Activated naive CD8-positive, alpha-beta T cell treated with anti-CD3 and anti-CD28 coated beads, Interleukin-2, amount 10 ng/mL, durations not matched to agents 7 days and 5 days (primary cell): ENCODE data around the gene HECW1. TPM values are rescaled to one million over a fixed set of nuclear protein-coding genes. Genes with fewer than 3 reads are reported as not detected.

Experiments
- ATAC-seq: fragments of 150-1000 bp; cut with Tn5 transposase; one replicate; pipeline ENCODE4 v1.10.0; 2021; ENCODE audit warnings: low read depth, moderate library complexity
- POLR2A ChIA-PET: fragments of 350-600 bp; sonication (Branson Sonifier 250); formaldehyde crosslinking; loops from one replicate; lab custom pipeline; 2021; ENCODE audit warnings: antibody characterized with exemption; lab: Charles Lee
- DNase-seq: peaks from one replicate; pipeline ENCODE4 v3.0.0; 2021
- H3K27ac Mint-ChIP-seq: one replicate; pipeline ENCODE4 v1.8.0; 2022; ENCODE audit warnings: mild to moderate bottlenecking, mixed read lengths
- H3K27me3 Mint-ChIP-seq: one replicate; pipeline ENCODE4 v1.8.0; 2022; ENCODE audit warnings: mild to moderate bottlenecking, moderate library complexity, mixed read lengths
- H3K36me3 Mint-ChIP-seq: one replicate; pipeline ENCODE4 v1.8.0; 2021; ENCODE audit warnings: mild to moderate bottlenecking, mixed read lengths
- H3K4me1 Mint-ChIP-seq: one replicate; pipeline ENCODE4 v1.8.0; 2021; ENCODE audit warnings: mixed read lengths
- H3K4me3 Mint-ChIP-seq: one replicate; pipeline ENCODE4 v1.8.0; 2022; ENCODE audit warnings: mild to moderate bottlenecking, moderate library complexity, mixed read lengths
- H3K9me3 Mint-ChIP-seq: one replicate; pipeline ENCODE4 v1.8.0; 2021; ENCODE audit warnings: mixed read lengths
- total RNA-seq, 2 experiments: library from RNA; stranded (reverse); gene quantifications; one replicate each; pipeline ENCODE4 v1.2.3, GENCODE V29; 2021

HECW1 gene
- total RNA-seq, 2 experiments from 2014 or later: not detected

GRCh38 chr7:43385309-43385680, 272.8 kb downstream of the HECW1 start:
- Mint-ChIP-seq H3K9me3 (peaks cover 3% of the 10 kb centered on the region), H3K27me3 (peaks cover 2% of the 10 kb centered on the region), H3K27ac (no peak overlapping the region), H3K4me1 (peaks cover 5% of the 10 kb centered on the region), H3K4me3 (no peak overlapping the region), H3K36me3 (peaks cover 1% of the 10 kb centered on the region)
- POLR2A ChIA-PET: no interaction called here
- no peak for DNase-seq
- ATAC-seq: no peak

GRCh38 chr7:43385856-43386255, 273.4 kb downstream of the HECW1 start:
- H3K4me1 Mint-ChIP-seq: peaks cover 5% of the 10 kb centered on the region
- no peak for ATAC-seq

GRCh38 chr7:43387932-43388331, 275.5 kb downstream of the HECW1 start:
- H3K9me3 Mint-ChIP-seq: peaks cover 3% of the 10 kb centered on the region
- H3K27ac Mint-ChIP-seq: no peak overlapping the region
- POLR2A ChIA-PET: no interaction called here
- peaks cover 5% of the 10 kb centered on the region for H3K4me1 Mint-ChIP-seq
- H3K4me3 Mint-ChIP-seq: no peak overlapping the region
- DNase-seq: no peak
- no peak for ATAC-seq
- no peaks in the 10 kb centered on the region for H3K27me3 Mint-ChIP-seq
- peaks cover 1% of the 10 kb centered on the region for H3K36me3 Mint-ChIP-seq

More at GRCh38 chr7:43385856-43386255, 273.4 kb downstream of the HECW1 start:
- Mint-ChIP-seq H3K27ac (no peak overlapping the region), H3K36me3 (peaks cover 1% of the 10 kb centered on the region), H3K9me3 (peaks cover 3% of the 10 kb centered on the region), H3K27me3 (no peaks in the 10 kb centered on the region), H3K4me3 (no peak overlapping the region)
- POLR2A ChIA-PET: no interaction called here
- no peak for DNase-seq

GRCh38 chr7:43390576-43390975, 278.1 kb downstream of the HECW1 start:
- Mint-ChIP-seq H3K27ac (no peak overlapping the region), H3K27me3 (peaks cover 2% of the 10 kb centered on the region), H3K9me3 (peaks cover 3% of the 10 kb centered on the region), H3K4me3 (no peak overlapping the region), H3K4me1 (peaks cover 5% of the 10 kb centered on the region), H3K36me3 (peaks cover 1% of the 10 kb centered on the region)
- POLR2A ChIA-PET: no interaction called here
- ATAC-seq: no peak
- no peak for DNase-seq

- H3K4me3 Mint-ChIP-seq: no peak overlapping the region
- H3K4me1 Mint-ChIP-seq: no peaks in the 10 kb centered on the region
- DNase-seq: no peak
- peaks cover 2% of the 10 kb centered on the region for H3K27me3 Mint-ChIP-seq
- H3K9me3 Mint-ChIP-seq: no peaks in the 10 kb centered on the region
- ATAC-seq: no peak
- no peaks in the 10 kb centered on the region for H3K36me3 Mint-ChIP-seq
- H3K27ac Mint-ChIP-seq: no peak overlapping the region
- POLR2A ChIA-PET: no interaction called here
Measured at GRCh38 chr7:43391518-43391917, 279.1 kb downstream of the HECW1 start.

GRCh38 chr7:43392638-43393330, 280.3 kb downstream of the HECW1 start:
- no peak overlapping the region for H3K27ac Mint-ChIP-seq
- H3K4me3 Mint-ChIP-seq: no peak overlapping the region
- H3K36me3 Mint-ChIP-seq: no peaks in the 10 kb centered on the region
- POLR2A ChIA-PET: no interaction called here
- DNase-seq (no peak), ATAC-seq (no peak)
- no peaks in the 10 kb centered on the region for H3K9me3 Mint-ChIP-seq
- H3K4me1 Mint-ChIP-seq: no peaks in the 10 kb centered on the region
- H3K27me3 Mint-ChIP-seq: peaks cover 11% of the 10 kb centered on the region

- POLR2A ChIA-PET: no interaction called here
- no peak for ATAC-seq
- H3K4me1 Mint-ChIP-seq: no peaks in the 10 kb centered on the region
Measured at GRCh38 chr7:43394441-43395130, 282.1 kb downstream of the HECW1 start.

GRCh38 chr7:43395351-43395750, 282.9 kb downstream of the HECW1 start:
- POLR2A ChIA-PET: no interaction called here

More at GRCh38 chr7:43394441-43395130, 282.1 kb downstream of the HECW1 start:
- H3K9me3 Mint-ChIP-seq: no peaks in the 10 kb centered on the region
- H3K27ac Mint-ChIP-seq: no peak overlapping the region
- H3K4me3 Mint-ChIP-seq: no peak overlapping the region
- peaks cover 14% of the 10 kb centered on the region for H3K27me3 Mint-ChIP-seq
- no peak for DNase-seq
- no peaks in the 10 kb centered on the region for H3K36me3 Mint-ChIP-seq

GRCh38 chr7:43396187-43396740, 283.8 kb downstream of the HECW1 start:
- H3K36me3 Mint-ChIP-seq: no peaks in the 10 kb centered on the region

More at GRCh38 chr7:43395351-43395750, 282.9 kb downstream of the HECW1 start:
- peaks cover 14% of the 10 kb centered on the region for H3K27me3 Mint-ChIP-seq
- H3K9me3 Mint-ChIP-seq: no peaks in the 10 kb centered on the region
- H3K36me3 Mint-ChIP-seq: no peaks in the 10 kb centered on the region
- ATAC-seq: no peak
- no peak overlapping the region for H3K4me3 Mint-ChIP-seq
- no peak overlapping the region for H3K27ac Mint-ChIP-seq
- no peaks in the 10 kb centered on the region for H3K4me1 Mint-ChIP-seq
- no peak for DNase-seq

GRCh38 chr7:43398831-43399230, 286.4 kb downstream of the HECW1 start:
- no peak overlapping the region for H3K27ac Mint-ChIP-seq
- ATAC-seq (no peak), DNase-seq (no peak)
- no peaks in the 10 kb centered on the region for H3K4me1 Mint-ChIP-seq
- H3K9me3 Mint-ChIP-seq: peaks cover 1% of the 10 kb centered on the region
- no peak overlapping the region for H3K4me3 Mint-ChIP-seq
- no peaks in the 10 kb centered on the region for H3K36me3 Mint-ChIP-seq
- POLR2A ChIA-PET: no interaction called here
- peaks cover 17% of the 10 kb centered on the region for H3K27me3 Mint-ChIP-seq

More at GRCh38 chr7:43396187-43396740, 283.8 kb downstream of the HECW1 start:
- no peaks in the 10 kb centered on the region for H3K4me1 Mint-ChIP-seq
- H3K4me3 Mint-ChIP-seq: no peak overlapping the region
- DNase-seq (no peak), ATAC-seq (no peak)
- H3K27ac Mint-ChIP-seq: no peak overlapping the region
- POLR2A ChIA-PET: no interaction called here
- peaks cover 1% of the 10 kb centered on the region for H3K9me3 Mint-ChIP-seq
- H3K27me3 Mint-ChIP-seq: peaks cover 14% of the 10 kb centered on the region

GRCh38 chr7:43405948-43406347, 293.5 kb downstream of the HECW1 start:
- Mint-ChIP-seq H3K9me3 (no peaks in the 10 kb centered on the region), H3K4me1 (no peaks in the 10 kb centered on the region), H3K27ac (no peak overlapping the region), H3K4me3 (no peak overlapping the region), H3K36me3 (no peaks in the 10 kb centered on the region), H3K27me3 (peaks cover 4% of the 10 kb centered on the region)
- POLR2A ChIA-PET: no interaction called here
- ATAC-seq (no peak), DNase-seq (no peak)

GRCh38 chr7:43406961-43407360, 294.5 kb downstream of the HECW1 start:
- POLR2A ChIA-PET: no interaction called here
- no peak overlapping the region for H3K4me3 Mint-ChIP-seq

GRCh38 chr7:43408981-43409380, 296.5 kb downstream of the HECW1 start:
- peaks cover 2% of the 10 kb centered on the region for H3K27me3 Mint-ChIP-seq
- H3K27ac Mint-ChIP-seq: no peak overlapping the region
- DNase-seq (no peak), ATAC-seq (no peak)
- no peak overlapping the region for H3K4me3 Mint-ChIP-seq
- H3K9me3 Mint-ChIP-seq: no peaks in the 10 kb centered on the region
- H3K36me3 Mint-ChIP-seq: no peaks in the 10 kb centered on the region
- H3K4me1 Mint-ChIP-seq: no peaks in the 10 kb centered on the region
- POLR2A ChIA-PET: no interaction called here

More at GRCh38 chr7:43406961-43407360, 294.5 kb downstream of the HECW1 start:
- peaks cover 4% of the 10 kb centered on the region for H3K27me3 Mint-ChIP-seq
- H3K9me3 Mint-ChIP-seq: no peaks in the 10 kb centered on the region
- no peaks in the 10 kb centered on the region for H3K36me3 Mint-ChIP-seq
- H3K27ac Mint-ChIP-seq: no peak overlapping the region
- no peak for ATAC-seq
- H3K4me1 Mint-ChIP-seq: no peaks in the 10 kb centered on the region
- no peak for DNase-seq

- peaks cover 5% of the 10 kb centered on the region for H3K27me3 Mint-ChIP-seq
- H3K4me1 Mint-ChIP-seq: no peaks in the 10 kb centered on the region
- H3K36me3 Mint-ChIP-seq: no peaks in the 10 kb centered on the region
- DNase-seq: no peak
- no peak overlapping the region for H3K27ac Mint-ChIP-seq
- no peak overlapping the region for H3K4me3 Mint-ChIP-seq
- H3K9me3 Mint-ChIP-seq: peaks cover 2% of the 10 kb centered on the region
- no peak for ATAC-seq
- POLR2A ChIA-PET: no interaction called here
Measured at GRCh38 chr7:43417455-43417854, 305.0 kb downstream of the HECW1 start.
